HepG2 (cell line): Measurements from ENCODE around the gene CD99L2. TPM values are rescaled to one million over a fixed set of nuclear protein-coding genes. Genes with fewer than 3 reads are reported as not detected.

Experiments used
- EP300 ChIP-seq, 3 experiments: sonication (generic) in 1 of 3; formaldehyde crosslinking in 1 of 3; IDR thresholded peaks; 2 replicates each; pipeline versions ENCODE4 v1.5.1 to v1.6.1; 2011 to 2020; ENCODE audit warnings: low read depth in 2 of 3, low read length in 2 of 3, borderline replicate concordance in 1 of 3, improper control_type of control experiment in 1 of 3, mild to moderate bottlenecking in 1 of 3, missing genetic modification reagents in 1 of 3, moderate library complexity in 1 of 3
- RFX5 ChIP-seq: IDR thresholded peaks from 2 replicates; pipeline ENCODE4 v1.6.1; 2011; ENCODE audit warnings: low read depth, low read length, improper control_type of control experiment
- ZNF407 ChIP-seq: sonication (generic); formaldehyde crosslinking; IDR thresholded peaks from one replicate; pipeline ENCODE4 v1.5.1; 2020; ENCODE audit warnings: mild to moderate bottlenecking, missing genetic modification reagents; ENCODE audit errors: not compliant biosample characterization
- ZNF558 ChIP-seq: sonication (generic); formaldehyde crosslinking; IDR thresholded peaks from 2 replicates; pipeline ENCODE4 v1.9.0; 2022; ENCODE audit warnings: mild to moderate bottlenecking, missing genetic modification reagents, borderline replicate concordance
- ZSCAN22 ChIP-seq: sonication (generic); formaldehyde crosslinking; IDR thresholded peaks from 2 replicates; pipeline ENCODE4 v1.4.0; 2020; ENCODE audit warnings: mild to moderate bottlenecking, missing genetic modification reagents
- polyA plus RNA-seq, 8 experiments: library from polyadenylated mRNA; depleted of rRNA in 3 of 8; stranded (reverse) in 7 of 8; unstranded in 1 of 8; fragments of >200 nt; fragmentation: Illumina TruSeq in 4 of 8; extraction: Trizol in 4 of 8; gene quantifications; 2 replicates each; pipeline versions ENCODE4 v1.2.1 to v1.2.3, GENCODE V29; 2011 to 2016; ENCODE audit warnings: low read depth in 4 of 8, missing spikeins in 1 of 8, mixed read lengths in 1 of 8; ENCODE audit not compliant: insufficient read depth in 1 of 8
- total RNA-seq, 5 experiments: library from RNA; depleted of rRNA; stranded (reverse); fragments of >200 nt; fragmentation: Illumina TruSeq; extraction: Trizol; gene quantifications; 2 replicates each; pipeline ENCODE4 v1.2.3, GENCODE V29; 2016; ENCODE audit warnings: low read depth in 1 of 5

CD99L2 gene
- total and polyA plus RNA-seq, 2 of the 13 experiments (the other 11 are each of a cell fraction or from before 2014, with no cell fraction given) = 6.9 to 7.6 TPM

GRCh38 chrX:150844016-150844415 is 54.5 kb downstream of the CD99L2 start (continued):
- TF ChIP-seq EP300 (IDR thresholded peaks at IDR 0.05; ENCODE audit: low read depth in 2 of 2, low read length in 2 of 2) = no peak
- TF ChIP-seq EP300 (CRISPR knock-in tag; IDR thresholded peaks at IDR 0.05; ENCODE audit: borderline replicate concordance) = no peak
- TF ChIP-seq ZNF407 (CRISPR knock-in tag) = no peak
- TF ChIP-seq RFX5 = no peak
- no peak for TF ChIP-seq ZSCAN22 (CRISPR knock-in tag)
- no peak for TF ChIP-seq ZNF558 (CRISPR knock-in tag)
